ENCODE results near the gene INCA1.

INCA1 gene

DNA sequence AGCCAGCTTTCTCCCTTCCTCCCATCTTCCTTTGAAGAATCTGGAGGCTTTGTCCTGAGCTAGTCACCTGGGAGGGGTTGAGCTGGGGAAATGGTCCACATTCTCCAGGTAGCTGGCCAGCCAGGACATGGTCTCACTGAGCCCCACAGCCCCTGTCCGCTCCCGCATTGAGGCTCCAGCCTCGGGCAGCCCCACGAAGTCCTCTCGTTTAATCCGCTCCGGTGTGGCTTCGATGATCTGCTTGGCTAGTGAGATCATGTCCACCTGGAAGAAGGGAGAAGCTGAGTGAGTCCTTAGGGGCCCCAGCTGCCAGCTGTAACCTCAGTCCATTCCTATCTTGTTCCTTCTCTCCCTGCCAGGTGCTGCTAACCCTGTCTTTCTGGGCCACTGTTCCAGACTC is 27.0 kb downstream of the INCA1 start:
- no peak for DNase-seq (ENCODE audit: low spot score)

DNA sequence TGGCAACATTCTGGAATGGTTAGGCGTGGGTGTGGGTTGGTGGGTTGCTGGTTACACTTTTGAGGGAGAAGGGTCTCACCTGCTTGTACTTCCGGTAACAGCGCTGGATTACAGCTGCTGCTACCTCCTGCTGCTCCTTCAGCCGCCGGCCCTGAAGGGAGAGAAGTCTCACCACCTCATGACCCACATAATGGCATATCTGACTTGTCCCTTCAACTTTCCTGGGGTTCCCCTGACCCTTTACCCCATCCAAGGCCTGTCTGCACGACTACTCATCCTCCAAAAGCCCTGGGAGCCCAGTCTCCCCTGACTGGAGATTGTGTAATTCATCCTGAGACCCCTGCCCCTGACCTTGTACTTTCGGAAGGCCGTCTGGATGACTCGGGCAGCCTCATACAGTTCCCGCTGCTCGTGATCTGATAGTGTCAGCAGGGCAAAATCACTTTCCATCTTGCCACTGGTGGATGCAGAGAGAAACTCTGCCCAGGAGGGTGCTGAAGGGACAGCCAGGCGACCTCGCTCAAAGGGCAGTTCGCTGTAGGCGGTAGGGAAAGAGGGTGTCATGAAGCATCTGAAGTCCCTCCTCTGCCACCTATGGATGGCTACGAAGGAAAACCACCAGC is 27.7 kb downstream of the INCA1 start:
- DNase-seq (ENCODE audit: low spot score): peak; percentile 29

DNA sequence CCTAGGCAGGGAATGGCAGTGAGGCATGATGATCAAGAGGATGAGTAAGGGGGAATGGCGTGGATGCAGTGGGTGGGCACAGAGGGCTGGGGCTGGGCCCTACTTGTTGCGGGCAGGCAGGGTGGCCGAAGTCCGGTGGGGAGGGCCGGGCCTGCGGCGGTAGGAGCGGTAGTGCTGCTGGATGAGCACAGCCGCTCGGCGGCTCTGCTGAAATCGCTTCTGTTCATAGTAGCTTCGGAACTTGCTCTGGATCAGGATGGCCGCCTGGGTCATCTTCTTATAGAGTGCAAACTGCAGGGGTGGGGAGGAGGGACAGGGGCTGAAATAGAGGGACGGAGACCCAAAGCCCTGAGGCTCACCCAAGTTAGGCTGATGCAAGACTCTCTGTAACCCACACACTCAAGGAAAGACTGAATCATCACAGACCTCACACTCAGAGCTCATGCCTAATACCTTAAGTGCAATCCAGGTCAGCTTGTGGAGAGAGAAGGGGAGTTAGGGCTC is 28.2 kb downstream of the INCA1 start:
- peak; percentile 84 for DNase-seq (ENCODE audit: low spot score)

DNA sequence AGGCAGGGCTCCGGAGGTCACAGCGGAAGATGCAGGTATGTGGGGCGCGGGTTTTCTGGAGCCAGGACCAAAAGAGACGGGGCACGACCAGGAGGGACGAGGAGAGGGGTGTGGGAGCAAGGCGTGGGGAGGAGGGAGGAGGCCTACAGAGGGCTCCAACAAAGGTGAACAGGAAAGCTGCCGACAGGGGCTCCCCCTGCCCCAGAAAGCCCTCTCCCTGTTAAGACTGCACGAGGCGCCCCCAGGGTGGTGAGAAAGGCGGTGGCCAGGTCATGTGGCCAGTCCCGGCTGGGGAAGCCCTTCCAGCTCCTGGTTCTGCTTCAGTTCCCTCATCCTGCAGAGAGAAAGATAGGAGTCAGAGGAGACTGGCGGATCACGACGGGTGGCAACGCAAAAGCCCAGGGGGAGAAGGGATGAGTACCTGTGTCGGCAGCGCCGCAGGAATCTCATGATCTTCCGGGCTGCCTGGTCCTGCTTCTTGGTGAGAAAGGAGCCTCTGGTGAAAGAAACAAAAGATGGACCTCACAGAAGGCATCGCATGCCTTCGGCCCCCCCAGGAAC is 28.8 kb downstream of the INCA1 start:
- peak; percentile 14 for DNase-seq (ENCODE audit: low spot score)

DNA sequence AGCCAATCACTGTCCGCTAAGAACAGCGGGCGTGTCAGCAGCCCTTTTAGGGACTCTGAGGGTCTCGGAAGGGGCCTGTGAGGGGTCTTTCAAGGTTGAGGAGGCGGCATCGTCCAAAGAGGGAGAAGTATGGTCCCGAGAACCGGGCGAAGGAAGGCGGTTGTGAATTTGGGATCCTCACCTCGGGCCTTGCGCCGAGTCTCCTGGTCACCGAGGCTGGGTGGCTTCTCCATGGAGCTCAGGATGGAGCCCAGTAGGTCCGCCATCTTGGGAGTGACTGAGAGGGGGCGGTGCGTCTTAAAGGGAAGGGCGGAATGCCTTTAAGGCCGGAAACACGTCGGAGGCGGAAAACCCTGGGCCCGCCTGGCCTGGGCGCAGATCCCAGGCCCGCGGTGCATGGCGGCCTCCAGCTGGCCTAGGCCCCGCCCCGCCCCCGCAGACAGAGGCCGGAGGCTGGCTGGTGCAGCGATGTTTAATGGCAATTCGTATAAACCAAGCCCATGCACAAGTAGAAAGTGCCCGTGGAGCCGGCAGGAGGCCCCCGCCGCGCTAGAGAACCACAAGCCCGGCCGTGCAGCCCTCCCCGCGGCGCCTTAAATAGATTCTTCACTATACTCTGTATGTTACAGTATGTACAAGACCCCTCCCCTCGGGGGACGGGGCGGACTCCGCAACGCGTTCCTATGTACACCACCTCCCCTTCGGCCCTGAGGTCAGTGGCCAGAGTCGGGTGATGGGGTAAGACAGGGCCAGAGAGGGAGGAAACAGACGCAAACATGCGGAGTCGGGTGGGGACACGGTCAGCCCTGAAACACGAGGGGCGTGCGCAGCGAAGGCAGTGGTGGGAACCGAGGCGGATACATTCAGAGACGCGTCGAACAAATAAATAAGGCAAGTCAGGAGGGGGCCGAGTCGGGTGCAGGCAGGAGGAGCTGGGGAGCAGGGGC is 29.5 kb downstream of the INCA1 start, which contains the start of gene SPAG7:
TSS of gene SPAG7 (minus strand) at position 279 of the 947 bp plus-strand sequence. CDS start at position 266, 13 bp downstream.
- DNase-seq (ENCODE audit: low spot score): peak; percentile 95

DNA sequence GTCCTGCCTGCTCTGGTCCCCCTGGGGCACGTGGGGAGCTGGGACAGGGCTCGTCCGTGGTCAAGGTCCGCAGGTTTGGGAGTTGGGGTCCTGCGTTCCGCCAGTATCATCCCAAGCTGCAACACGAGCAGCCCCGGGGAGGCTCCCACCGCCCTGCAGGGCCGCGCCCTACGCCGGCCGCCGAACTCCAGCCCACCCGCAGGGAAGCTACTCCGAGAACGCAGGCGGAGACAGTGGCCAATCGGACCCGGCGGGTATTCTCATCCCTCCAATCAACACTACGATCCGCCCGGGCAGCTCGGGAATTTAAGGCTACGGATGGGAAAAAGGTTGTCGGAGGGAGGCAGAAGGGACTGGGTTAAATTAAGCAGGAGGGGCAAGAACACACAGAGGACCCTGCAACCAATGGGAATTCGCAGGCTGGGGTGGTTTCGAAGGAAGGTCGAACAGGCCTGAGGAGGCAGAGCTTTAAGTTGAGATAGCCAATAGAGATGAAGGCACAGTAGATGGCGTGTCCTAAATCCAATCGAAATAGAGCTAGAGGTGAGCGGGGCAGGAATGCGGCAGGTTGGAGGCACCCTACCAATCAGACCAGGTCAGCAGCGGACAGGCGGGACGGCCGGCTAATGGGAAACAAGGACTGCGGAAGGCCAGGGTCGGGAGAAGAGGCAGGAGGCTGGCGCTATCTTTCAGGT is 30.3 kb downstream of the INCA1 start:
- DNase-seq (ENCODE audit: low spot score): peak; percentile 98

DNA sequence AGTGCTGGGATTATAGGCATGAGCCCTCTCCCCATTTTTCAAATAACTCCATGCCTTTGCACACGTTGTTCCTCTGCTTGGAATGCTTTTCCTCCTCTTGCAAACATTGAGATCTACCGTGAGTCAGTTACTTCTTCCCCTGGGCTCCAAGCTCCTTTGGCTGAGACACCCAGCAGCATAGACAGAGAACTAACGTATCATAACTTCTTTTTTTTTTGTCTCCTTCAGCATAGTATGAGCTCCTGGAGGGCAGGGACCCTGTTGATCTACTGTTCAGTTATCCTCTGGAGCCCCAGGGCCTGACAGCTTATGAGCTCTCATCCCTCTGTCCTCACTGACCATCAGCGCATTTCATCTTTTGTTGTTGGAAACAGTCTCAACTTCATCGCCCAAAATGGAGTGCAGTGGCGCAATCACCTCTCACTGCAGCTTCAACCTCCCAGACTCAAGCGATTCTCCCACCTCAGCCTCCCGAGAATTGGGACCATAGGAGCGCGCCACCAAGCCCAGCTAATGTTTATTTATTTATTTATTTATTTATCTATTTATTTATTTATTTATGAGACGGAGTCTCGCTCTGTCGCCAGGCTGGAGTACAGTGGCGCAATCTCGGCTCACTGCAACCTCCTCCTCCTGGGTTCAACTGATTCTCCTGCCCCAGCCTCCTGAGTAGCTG is 31.9 kb downstream of the INCA1 start:
- no peak for DNase-seq (ENCODE audit: low spot score)

DNA sequence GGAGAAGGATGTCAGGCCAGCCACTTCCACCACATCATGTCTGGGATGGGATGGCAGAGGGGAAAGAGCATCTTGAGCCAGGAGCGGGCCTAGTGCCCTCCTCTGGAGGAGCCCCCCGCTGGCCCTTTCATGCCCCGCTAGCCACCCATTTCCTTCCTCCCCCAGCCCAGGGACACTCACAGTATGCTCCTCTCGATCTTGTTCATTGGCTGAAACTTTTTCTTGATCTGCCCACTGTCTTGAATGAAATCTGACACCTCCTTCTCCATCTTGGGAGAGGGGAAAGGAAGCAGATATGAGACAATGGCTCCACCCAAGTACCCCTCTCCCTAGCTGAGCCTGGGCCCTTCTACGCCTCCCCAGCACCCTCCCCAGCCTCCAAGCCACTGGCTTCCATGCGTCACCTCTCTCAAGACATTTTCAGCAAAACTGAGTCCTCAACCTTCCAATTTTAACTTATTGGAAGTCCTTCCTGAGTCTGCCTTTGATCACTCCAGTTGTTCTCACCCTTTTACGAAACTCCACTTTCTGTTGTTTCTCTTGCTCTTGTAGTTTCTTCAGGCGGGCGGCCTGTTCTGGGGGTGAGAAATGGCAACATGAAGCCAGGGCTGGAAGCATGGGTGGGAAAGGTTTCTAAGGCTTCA is 36.9 kb downstream of the INCA1 start:
- DNase-seq (ENCODE audit: low spot score): no peak

DNA sequence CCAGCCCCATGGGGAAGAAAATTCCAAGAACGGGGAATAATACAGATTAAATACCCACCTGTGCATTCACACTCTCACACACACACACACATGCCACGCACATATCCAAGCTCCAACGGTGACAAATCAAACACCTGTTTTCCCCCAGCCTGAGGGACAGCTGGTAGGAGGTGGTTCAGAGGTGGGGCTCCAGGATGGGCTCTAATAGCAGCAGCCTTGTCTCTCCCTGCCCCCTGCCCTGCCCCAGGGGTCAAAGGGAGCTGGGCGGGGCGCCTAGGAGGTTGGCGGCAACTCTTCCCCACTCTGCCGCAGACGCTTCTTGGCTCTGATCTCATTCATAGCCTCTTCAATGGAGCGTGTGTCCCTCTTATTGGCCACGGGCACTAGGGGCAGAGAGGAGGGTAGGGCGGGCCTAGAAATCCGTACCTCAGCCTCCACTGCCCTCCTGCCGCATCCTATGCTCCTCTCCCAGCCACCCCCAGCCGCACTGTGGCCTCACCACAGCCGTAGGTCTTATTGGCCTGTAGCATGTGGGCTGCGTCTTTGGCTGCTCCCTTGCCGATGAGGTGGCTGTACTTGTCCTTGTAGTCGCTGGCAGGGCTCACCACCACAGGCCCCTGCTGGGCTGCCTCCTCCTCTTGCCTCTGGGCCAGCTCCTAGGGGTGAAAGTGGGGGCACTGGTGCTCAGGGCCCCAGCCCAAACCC is 37.9 kb downstream of the INCA1 start:
- DNase-seq (ENCODE audit: low spot score): no peak

DNA sequence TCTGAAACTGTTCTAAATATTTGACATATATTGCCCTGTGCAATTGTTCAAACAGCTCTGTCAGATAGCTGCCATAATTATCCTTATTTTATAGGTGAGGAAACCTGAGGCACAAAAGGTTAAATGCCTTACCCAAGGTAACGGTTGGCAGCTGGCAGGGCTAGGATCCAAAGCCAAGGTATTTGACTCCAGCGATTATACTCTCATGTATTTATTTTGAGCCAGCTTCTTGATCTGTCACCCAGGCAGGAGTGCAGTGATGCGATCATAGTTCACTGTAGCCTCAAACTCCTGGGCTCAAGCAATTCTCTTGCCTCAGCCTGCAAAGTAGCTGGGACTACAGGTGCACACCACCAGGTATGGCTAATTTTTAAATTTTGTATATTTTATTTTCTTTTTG is 39.2 kb downstream of the INCA1 start:
- DNase-seq (ENCODE audit: low spot score): no peak

DNA sequence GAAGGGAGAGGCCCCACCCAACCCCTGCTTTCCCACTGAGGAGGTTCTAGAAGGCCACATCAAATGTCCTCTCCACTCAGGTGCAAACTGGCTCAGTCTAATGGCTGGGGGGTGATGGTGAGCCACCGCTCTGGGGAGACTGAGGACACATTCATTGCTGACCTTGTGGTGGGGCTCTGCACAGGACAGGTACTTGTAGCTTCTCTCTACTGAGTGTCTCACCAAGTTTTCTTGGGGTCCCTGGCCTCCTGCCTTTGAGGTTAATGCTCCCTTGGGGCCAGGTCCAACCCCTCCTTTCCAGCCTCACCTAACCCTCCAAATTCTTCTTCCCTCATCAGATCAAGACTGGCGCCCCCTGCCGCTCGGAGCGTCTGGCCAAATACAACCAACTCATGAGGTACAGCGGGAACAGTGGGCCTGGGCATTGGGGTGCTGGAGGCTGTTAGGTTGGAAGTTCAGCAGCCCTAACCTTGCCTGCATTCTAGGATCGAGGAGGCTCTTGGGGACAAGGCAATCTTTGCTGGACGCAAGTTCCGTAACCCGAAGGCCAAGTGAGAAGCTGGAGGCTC is 40.7 kb downstream of the INCA1 start:
- no peak for DNase-seq (ENCODE audit: low spot score)

DNA sequence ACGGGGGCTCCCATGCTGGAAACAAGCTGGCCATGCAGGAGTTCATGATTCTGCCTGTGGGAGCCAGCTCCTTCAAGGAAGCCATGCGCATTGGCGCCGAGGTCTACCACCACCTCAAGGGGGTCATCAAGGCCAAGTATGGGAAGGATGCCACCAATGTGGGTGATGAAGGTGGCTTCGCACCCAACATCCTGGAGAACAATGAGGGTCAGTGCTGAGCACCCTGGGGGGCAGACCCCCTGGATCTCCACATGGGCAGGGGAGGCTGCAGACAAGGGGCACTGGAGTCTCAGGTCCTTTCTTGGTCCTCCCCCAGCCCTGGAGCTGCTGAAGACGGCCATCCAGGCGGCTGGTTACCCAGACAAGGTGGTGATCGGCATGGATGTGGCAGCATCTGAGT is 42.2 kb downstream of the INCA1 start:
- DNase-seq (ENCODE audit: low spot score): no peak

DNA sequence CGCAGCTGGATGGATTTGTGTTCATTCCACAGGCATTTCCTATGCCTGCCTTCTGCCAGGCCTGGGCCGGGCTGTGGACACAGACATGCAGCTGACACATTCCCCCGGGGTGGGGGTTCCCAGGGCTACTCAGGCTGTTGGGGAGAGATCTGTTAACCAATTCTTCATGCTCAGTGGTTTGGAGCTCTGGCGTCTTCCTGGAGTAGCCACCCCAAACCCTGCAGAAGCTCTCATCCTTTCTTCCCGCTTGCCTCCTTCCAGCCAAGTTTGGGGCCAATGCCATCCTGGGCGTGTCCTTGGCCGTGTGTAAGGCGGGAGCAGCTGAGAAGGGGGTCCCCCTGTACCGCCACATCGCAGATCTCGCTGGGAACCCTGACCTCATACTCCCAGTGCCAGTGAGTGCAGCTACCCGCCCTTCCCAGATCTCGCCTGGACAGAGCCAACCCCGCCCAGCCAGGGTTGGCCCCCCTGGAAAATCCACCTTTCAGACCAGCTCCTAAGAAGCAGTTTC is 43.8 kb downstream of the INCA1 start:
- DNase-seq (ENCODE audit: low spot score): peak; percentile 81

DNA sequence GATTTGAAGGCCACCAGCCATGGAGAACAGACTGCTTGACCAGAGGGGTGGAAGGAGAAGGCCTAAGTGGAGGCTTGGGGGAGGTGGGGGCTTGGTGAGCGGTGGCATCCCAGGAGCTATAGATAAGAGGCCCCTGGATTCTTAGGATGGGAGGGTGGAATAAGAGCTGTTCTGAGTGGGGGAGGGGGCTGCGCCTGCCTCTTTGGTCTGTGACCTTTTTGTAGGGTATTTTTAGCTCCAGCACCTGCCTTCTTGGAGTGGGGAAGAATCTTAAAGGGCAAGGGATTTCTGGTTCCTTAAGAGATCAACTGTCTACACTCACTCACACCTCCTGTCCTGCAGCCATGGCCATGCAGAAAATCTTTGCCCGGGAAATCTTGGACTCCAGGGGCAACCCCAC is 45.8 kb downstream of the INCA1 start:
- no peak for DNase-seq (ENCODE audit: low spot score)

DNA sequence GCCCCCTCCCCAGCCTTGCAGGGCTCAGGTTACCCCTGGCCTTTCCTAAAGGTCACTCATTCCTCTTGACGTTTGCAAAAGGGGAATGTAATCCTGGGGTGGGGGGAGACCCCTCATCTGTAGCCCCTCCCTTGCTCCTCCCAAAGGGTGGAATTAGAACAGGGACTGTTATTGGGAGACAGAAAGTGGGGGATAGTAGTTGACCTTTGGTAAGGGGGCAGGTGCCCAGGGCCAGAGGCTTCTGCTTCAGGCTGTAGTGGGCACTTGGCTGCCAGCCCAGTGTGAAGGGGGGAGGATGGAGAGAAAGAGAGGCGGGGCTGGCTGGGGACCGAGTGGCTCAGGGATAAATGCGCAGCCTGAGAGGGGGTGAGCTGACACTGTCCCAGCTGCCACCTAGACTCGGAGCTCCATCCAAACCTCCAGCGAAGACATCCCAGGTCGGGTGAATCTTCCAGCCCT is 46.5 kb downstream of the INCA1 start, which contains the start of gene ENO3:
TSS of gene ENO3 (plus strand) at position 374 of the 459 bp plus-strand sequence. CDS start 711 bp downstream, outside the sequence.
- no peak for DNase-seq (ENCODE audit: low spot score)

DNA sequence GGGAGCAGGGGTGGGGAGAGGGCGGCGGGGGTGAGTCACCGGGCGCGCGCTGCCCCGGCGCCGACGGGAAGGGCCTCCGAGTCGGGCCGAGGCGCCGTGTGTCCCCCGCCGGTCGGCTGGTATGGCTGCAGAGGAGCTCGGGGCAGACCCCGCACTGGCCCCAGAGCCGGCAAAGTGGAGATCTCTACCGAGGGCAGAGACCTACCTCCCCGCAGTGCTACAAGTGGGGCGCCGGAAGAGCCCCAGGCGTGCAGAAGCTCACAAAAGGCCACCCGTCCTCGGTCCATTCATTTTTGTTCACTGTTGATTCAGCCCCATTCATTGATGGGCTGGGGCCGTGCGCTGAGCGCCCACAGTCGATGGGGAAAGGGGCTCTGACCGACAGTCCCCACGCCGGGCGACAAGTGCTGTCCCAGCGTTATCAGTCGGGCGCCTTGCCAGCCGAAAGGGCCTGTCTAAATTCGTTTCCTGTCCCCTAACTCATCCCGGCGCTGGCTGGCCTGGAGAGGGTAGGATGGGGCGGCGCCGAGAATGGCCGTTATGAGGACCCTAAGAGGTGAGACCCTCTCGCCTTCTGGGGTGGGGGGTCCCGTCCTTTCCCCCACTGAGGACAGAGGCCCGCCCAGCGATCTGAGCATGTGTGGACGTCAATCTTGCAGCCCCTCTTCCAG is 47.1 kb downstream of the INCA1 start:
- no peak for DNase-seq (ENCODE audit: low spot score)

DNA sequence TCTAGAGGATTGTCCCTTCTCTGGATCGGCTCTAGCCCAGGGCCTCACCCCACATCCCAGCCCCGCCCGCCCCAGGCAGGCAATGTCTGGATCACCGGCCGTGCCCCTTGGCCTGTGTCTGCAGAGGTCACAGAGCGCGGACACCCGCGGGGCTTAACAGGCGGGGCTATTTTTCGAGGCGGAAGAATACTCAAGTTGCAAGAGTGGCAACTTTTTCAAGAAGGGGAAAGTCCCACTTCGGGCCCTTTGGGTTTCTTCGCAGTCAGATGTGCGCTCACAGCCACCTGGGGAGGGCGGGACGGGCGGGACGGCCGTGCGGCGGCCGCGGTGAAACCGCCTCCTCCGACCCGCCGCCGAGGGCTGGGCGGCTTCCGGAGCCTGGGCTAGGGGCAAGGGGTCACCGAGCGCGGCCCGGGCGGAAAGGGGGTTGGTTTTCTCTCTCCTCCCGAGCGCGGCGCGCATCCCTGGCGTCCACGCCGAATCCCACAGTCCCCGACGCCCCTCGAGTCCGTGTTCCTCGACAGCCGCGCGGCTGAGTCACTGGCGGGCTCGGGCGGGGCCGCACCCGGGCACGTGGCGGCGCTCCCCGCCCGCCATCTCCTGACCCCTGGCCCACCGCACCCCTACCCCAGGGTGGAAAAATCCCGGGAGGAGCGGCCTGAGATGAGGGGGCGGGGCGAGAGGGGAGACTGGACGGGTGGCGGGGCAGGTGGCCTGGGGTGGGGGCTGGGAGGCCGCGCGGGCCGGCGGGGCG is 47.8 kb downstream of the INCA1 start:
- DNase-seq (ENCODE audit: low spot score): peak; percentile 78

DNA sequence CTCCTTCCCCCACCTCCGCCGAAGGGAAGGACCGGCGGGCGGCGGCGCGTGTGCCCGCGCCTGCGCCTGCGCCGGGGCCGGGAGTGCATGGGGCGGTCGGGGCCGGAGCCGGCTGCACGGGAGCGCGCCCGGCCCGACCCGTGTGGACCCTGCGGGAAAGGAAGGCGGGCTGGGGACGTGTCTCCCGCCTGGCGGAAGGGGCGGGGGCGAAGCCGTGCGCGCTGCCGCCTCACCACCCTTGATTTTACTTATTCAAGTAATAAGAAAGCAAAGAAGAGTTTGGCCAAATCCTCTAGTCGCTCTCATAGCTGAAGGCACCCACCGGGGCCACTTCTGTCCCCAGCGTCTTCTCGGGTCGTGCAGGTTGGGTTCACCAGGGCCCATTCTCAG is 48.4 kb downstream of the INCA1 start:
- peak; percentile 96 for DNase-seq (ENCODE audit: low spot score)

Data from AG08396 (cell line).